ENCODE results near the gene ISG20L2.

Gene ISG20L2

DNA sequence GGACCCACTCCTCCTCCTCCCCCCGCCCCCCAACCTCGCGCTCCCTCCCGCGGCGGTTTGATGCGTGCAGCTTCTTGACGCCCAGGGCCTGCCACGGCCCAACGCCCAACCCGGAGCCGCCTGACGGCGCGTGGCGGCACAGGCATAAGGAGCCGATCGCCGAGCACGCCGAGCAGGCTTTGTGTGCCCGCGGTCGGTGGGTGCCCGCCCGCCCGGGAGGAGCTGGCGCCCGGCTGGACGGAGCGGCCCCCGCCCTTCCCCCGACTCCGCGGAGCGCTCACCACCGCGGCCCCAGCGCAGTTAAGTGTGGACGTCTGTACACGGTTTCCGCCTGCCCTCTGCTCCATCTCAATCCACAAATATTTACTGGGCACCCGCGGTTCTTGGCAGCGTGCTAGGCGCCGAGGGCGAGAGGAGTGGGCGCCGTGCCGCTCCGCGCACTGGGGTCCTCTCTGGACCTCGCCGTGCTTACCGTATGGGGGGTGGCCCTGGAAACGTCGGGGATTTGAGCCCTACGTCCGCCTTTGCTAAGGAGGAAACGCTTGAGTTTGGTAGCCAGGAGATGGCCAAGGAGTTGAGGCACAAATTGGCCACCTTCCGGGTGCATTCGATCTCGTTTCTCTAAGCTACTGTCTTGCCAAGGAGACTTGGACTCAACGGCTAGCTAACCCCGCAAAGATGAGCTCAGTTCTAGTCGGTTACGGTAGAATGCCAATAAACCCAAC is 23.4 kb upstream of the ISG20L2 start:
- H3K4me3 ChIP-seq (replicated peaks; ENCODE audit: low read depth, low read length) = peak overlapping the region; percentile 93
- TF ChIP-seq, protein P1, sequence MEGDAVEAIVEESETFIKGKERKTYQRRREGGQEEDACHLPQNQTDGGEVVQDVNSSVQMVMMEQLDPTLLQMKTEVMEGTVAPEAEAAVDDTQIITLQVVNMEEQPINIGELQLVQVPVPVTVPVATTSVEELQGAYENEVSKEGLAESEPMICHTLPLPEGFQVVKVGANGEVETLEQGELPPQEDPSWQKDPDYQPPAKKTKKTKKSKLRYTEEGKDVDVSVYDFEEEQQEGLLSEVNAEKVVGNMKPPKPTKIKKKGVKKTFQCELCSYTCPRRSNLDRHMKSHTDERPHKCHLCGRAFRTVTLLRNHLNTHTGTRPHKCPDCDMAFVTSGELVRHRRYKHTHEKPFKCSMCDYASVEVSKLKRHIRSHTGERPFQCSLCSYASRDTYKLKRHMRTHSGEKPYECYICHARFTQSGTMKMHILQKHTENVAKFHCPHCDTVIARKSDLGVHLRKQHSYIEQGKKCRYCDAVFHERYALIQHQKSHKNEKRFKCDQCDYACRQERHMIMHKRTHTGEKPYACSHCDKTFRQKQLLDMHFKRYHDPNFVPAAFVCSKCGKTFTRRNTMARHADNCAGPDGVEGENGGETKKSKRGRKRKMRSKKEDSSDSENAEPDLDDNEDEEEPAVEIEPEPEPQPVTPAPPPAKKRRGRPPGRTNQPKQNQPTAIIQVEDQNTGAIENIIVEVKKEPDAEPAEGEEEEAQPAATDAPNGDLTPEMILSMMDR (IDR thresholded peaks at IDR 0.05; ENCODE audit: low read length, missing control alignments) = no peak

DNA sequence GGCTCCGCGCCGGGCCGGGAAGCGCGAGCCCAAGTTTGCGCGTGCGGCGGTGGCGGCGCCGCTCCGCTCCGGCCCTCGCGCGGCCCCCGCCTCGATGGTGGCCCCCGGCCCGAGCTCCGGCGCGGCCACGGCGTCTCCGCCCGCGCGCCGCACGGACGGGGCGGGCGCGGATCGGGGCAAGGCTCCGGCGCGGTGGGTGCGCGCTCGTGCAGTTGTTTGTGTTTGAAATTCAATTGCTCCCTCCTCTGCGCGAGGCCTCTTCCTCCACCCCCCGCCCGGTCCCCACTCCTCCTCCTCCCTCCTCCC is 22.8 kb upstream of the ISG20L2 start, which contains the start of gene HDGF:
Gene HDGF, minus strand, starts transcription at position 225 of the 306 bp plus-strand sequence. CDS start 246 bp downstream, outside the sequence.
- no peak for DNase-seq (ENCODE audit: low read depth)
- TF ChIP-seq, protein P1 (IDR thresholded peaks at IDR 0.05; ENCODE audit: low read length, missing control alignments) = no peak
- peak within 1 kb of the TSS; percentile 93 for H3K4me3 ChIP-seq (replicated peaks; ENCODE audit: low read depth, low read length)

More for the DNA sequence above, 23.4 kb upstream of the ISG20L2 start:
- peak; percentile 97 for DNase-seq (ENCODE audit: low read depth)

DNA sequence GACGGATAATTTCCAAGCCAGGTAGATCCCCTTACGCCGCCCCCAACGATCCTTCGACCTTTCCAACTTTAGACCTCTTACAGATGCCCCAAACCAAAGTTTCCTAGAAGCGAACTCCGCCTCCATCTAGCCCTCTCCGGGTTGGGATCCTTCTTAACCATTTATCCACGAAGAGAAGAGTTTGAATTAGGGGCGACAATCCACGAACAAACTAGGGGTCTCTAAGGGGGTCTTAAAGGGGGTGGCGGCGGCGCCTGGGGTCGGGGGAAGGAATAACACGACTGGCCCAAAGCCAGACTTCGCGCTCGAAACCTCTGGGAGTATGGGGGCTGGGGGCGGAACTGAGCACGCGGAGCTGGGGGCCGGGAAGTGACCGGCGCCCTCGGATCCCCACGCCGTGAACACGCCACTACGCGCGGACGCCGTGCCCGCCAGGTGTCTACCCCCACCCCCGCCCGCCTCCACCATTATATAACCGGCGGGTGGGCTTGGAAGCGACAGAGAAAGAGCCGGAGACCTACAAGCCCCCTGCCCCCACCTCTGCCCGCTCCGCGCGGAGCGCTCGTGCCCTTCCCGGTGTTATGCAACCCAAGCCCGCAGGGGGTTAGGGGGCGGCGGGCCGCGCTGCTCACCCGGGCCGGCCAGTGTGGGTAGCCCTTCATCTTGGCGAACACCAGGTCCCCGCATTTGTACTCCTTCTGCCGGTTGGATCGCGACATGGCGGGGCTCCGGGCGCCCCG is 22.3 kb upstream of the ISG20L2 start:
- DNase-seq (ENCODE audit: low read depth) = no peak
- TF ChIP-seq, protein P1 (IDR thresholded peaks at IDR 0.05; ENCODE audit: low read length, missing control alignments) = no peak
- peak overlapping the region; percentile 93 for H3K4me3 ChIP-seq (replicated peaks; ENCODE audit: low read depth, low read length)

DNA sequence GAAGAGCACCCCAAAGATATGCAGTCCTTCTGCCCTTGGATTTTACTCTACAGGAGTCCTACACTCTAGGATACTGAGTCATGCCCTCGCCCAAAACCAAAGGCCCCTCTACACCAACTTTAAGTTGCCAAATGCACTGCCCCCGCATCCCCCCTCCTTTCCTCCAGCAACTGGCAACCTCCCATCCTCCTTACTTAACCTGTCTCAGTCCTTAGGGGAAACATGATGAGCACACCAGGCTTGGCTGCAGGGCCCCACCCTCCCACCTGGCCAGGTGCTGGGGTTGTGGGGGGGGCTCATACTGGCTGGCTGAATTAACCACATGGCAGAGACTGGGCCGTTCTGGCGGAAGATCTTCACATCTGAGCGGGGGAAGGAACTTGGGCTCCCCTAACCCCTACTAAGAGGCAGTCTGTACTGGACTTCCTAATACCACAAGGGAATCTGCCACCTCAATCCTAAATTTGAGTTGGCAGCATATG is 21.7 kb upstream of the ISG20L2 start:
- TF ChIP-seq, protein P1 (IDR thresholded peaks at IDR 0.05; ENCODE audit: low read length, missing control alignments) = no peak
- peak overlapping the region; percentile 93 for H3K4me3 ChIP-seq (replicated peaks; ENCODE audit: low read depth, low read length)
- no peak for DNase-seq (ENCODE audit: low read depth)

DNA sequence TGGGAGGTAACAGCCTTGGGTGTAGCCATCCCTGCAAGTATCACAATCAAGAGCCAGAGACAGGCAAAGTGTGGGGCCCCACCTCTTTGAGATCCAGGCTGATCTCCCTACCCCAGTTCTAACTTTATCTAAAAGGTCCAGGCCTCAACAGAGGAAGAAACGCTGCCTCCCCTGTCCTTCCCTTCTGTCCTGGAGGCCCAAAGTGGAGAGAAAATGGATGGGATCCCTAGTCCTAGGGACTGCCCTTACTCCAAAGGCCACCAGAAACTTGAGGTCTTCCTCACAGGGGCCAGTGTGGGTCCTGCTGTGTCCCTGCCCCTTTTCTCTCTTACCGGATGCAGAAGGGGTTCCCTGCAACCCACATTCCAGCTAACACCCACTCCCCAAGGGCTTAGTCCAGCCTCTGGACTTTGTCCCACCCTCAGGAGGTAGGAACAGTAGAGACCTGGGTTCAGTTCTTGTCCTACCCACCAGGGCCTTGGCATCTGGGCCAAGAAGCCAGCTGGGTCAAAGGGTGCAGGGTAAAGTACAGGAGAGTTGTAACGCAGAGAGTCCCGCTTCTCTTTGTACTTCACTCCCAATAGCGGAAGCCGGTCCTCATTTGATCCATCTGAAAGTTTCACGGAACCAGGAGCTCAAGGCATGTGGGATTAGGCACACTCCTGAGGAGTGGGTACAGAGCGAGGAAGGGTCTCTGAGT is 21.0 kb upstream of the ISG20L2 start:
- peak overlapping the region; percentile 93 for H3K4me3 ChIP-seq (replicated peaks; ENCODE audit: low read depth, low read length)
- DNase-seq (ENCODE audit: low read depth) = no peak
- TF ChIP-seq, protein P1 (IDR thresholded peaks at IDR 0.05; ENCODE audit: low read length, missing control alignments) = no peak

DNA sequence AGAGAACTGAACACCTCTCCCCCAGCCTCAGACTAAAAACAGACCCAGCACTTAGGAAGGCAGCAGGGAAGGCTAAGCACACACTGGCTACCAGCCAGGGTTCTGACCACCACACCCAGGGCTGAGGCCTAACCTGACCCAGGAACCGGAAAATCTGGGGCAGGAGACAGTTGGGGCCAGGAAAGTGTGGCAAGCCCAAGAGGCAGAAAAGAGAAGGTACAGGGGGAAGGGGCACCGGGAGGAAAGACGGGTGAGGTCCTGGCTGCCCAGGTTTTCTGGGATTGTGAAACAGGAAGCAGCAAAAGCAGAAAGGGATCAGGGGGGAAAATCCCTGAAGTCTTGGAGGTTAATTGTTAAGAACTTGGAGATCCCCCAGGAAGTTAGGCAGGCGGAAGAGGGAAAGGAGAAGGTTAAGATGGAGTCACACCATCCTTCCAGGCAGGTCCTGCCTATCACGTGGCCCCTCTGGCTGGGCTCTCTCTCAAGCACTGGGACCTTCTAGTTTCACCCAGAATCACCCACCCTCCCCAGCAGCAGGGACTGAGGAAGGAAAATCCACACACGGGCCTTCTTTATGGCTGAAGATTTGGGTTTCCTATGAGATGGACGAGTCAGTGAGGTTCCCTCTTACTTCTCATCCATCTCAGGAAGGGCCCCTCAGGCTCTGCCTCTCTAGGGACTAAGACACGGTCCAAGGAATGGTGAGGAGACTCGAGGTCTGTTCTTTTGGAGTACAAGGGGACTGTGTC is 20.3 kb upstream of the ISG20L2 start:
- DNase-seq (ENCODE audit: low read depth) = peak; percentile 68
- TF ChIP-seq, protein P1 (IDR thresholded peaks at IDR 0.05; ENCODE audit: low read length, missing control alignments) = no peak
- H3K4me3 ChIP-seq (replicated peaks; ENCODE audit: low read depth, low read length) = peak overlapping the region; percentile 93
